Esophagus squamous epithelium (tissue), 5 donors: ENCODE measurements around the gene RNF157. TPM values are rescaled to one million over a fixed set of nuclear protein-coding genes. Genes with fewer than 3 reads are reported as not detected.
A peak's percentile ranks its signal among the peaks of the same experiment; 100 is the strongest.

Source experiments
- DNase-seq: peaks from one replicate; lab custom pipeline; 2025; lab: John Stamatoyannopoulos, UW
- H3K27ac ChIP-seq, 4 donors: fragments of 200-600 bp; sonication (generic); one replicate each; pipeline ENCODE4 v1.5.1; 2016 to 2019; ENCODE audit warnings: mild to moderate bottlenecking in 1 of 4
- H3K27me3 ChIP-seq, 4 donors: fragments of 200-600 bp; sonication (generic); 1 replicate in 3 of 4; 2 replicates in 1 of 4; pipeline versions ENCODE4 v1.5.1 to v1.6.0; 2017 to 2021; ENCODE audit warnings: antibody characterized with exemption in 1 of 4
- H3K36me3 ChIP-seq, 3 donors: fragments of 200-600 bp; sonication (generic); one replicate each; pipeline ENCODE4 v1.5.1; 2016 to 2019
- H3K4me1 ChIP-seq, 3 donors: fragments of 200-600 bp; sonication (generic); one replicate each; pipeline ENCODE4 v1.5.1; 2017 to 2019
- H3K4me3 ChIP-seq, 4 donors: fragments of 200-600 bp; sonication (generic); 1 replicate in 3 of 4; 2 replicates in 1 of 4; pipeline ENCODE4 v1.5.1; 2016 to 2019; ENCODE audit warnings: mild to moderate bottlenecking in 2 of 4, moderate library complexity in 1 of 4
- H3K9me3 ChIP-seq, 3 donors: fragments of 200-600 bp; sonication (generic); one replicate each; pipeline ENCODE4 v1.5.1; 2016 to 2019
- POLR2A ChIP-seq, 4 donors: fragments of 450-650 bp; IDR thresholded peaks; one replicate each; pipeline ENCODE4 v1.6.1; 2017; ENCODE audit warnings: antibody characterized with exemption in 4 of 4, mild to moderate bottlenecking in 4 of 4, moderate library complexity in 3 of 4
- WGBS, 2 donors: methylation state at CpG; one replicate each; pipeline ENCODE4 v1.1.5; 2018; 5-methylcytosine and 5-hydroxymethylcytosine counted together
- intact Hi-C: fragments of 100-400 bp; cut with DNase I; formaldehyde crosslinking; loops from one replicate; pipeline ENCODE4 v1.15.0; 2022
- total RNA-seq, 4 donors: library from RNA; depleted of rRNA; stranded (reverse); fragments of >200 nt; gene quantifications; one replicate each; pipeline ENCODE4 v1.1.0, GENCODE V29; 2016
- TF ChIP-seq, protein P1 (sequence below), 6 experiments: fragments of 450-650 bp in 4 of 6; fragments of 200-600 bp in 2 of 6; sonication (generic) in 2 of 6; IDR thresholded peaks; one replicate each; pipeline ENCODE4 v1.5.1; 2016 to 2019; ENCODE audit warnings: antibody characterized with exemption in 6 of 6, mild to moderate bottlenecking in 4 of 6, moderate library complexity in 4 of 6
- donor health status: DM: yes; HTN: yes; CAD: no.

The RNF157 gene
- total RNA-seq, 4 donors from 2014 or later, result 0.11 to 3.4 (median 0.26) TPM

DNA sequence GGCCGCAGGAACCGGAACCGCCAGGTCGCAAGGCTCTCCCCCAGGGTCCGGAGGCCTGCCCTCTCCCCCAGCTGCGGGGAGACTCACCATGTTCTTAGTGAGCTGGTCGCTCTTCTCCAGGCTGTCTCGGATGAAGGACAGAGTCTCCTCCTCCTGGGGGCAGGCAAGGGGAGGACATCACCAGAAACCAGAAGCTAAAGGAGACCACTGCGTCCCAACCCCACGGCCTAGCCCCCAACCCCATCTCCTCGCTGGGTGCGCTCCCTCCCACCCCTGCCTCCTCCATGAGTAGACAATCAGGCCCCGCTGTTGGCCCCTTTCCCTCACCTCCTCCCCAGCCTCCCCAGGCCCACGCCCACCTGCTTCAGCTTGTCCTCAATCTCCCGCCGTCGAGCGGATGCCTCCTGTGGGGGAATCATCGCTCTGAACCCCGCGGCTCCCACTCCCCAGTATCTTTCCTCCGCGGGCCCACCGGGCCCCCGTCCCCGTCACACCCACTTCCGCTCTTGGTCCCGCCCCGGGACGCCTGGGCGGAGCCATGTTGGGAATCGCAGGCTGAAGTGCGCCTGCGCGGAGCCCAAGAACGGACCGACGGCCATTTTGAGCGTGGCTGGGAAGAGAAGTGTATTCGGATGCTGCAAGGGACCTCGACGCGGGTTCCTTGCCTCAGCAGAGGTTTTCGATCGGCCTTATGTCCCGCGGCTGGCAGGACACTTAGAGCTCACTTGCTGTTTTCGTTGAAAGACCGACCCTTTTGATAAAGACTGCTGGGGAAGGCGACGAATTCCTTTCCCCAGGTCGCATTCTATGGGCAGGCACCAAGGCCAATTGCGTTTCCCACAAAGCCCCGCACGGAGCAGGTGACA lies 136.8 kb downstream of the RNF157 start, which contains the start of gene EXOC7:
Gene EXOC7 (minus strand): TSS at position 514 of the 866 bp plus-strand sequence. CDS start 95 bp downstream, at position 419.
- WGBS, 2 donors, result 0 to 11% methylated on average over 8 to 24 of the region's 55 CpGs
- Histone ChIP-seq H3K36me3 (peaks cover 10 to 34% (median 18%) of the 10 kb centered on the region in 3 donors), H3K27ac (peak within 1 kb of the TSS; percentile 88 to 93 (median 92)), H3K27me3 (no peaks in the 10 kb centered on the region), H3K4me3 (peak within 1 kb of the TSS; percentile 78 to 90 (median 86)), H3K9me3 (no peaks in the 10 kb centered on the region), H3K4me1 (peaks cover 12 to 46% (median 15%) of the 10 kb centered on the region in 3 donors)
- peak; percentile 47 for DNase-seq
- intact Hi-C loops, result no loop called here
- TF ChIP-seq POLR2A (IDR thresholded peaks at IDR 0.05), result peak in 2 of 4 donors; percentile 53
- TF ChIP-seq, protein P1, sequence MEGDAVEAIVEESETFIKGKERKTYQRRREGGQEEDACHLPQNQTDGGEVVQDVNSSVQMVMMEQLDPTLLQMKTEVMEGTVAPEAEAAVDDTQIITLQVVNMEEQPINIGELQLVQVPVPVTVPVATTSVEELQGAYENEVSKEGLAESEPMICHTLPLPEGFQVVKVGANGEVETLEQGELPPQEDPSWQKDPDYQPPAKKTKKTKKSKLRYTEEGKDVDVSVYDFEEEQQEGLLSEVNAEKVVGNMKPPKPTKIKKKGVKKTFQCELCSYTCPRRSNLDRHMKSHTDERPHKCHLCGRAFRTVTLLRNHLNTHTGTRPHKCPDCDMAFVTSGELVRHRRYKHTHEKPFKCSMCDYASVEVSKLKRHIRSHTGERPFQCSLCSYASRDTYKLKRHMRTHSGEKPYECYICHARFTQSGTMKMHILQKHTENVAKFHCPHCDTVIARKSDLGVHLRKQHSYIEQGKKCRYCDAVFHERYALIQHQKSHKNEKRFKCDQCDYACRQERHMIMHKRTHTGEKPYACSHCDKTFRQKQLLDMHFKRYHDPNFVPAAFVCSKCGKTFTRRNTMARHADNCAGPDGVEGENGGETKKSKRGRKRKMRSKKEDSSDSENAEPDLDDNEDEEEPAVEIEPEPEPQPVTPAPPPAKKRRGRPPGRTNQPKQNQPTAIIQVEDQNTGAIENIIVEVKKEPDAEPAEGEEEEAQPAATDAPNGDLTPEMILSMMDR (IDR thresholded peaks at IDR 0.05), result peak in 1 of 6 experiments; percentile 21

DNA sequence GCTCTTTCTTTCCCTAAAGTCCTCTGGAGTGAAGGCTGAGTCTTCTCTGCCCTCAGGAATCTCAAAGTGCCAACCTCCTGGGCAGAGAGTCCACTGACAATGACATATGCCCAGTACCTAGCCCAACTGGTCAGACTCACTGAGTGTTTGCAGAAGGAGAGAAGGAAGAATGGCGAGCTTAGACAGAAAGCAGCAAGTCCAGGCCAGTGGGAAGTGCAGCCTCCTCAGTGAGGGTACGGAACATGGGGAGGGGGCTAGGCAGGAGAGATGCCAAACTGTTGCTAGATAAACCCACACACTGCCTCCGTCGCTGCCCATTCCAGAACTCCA lies 137.4 kb downstream of the RNF157 start:
- no peaks in the 10 kb centered on the region for H3K27me3 ChIP-seq
- no peaks in the 10 kb centered on the region for H3K9me3 ChIP-seq
- 0 to 8% methylated on average over 4 of the region's 4 CpGs for WGBS, 2 donors
- peak overlapping the region; percentile 88 to 93 (median 92) for H3K27ac ChIP-seq
- DNase-seq, result no peak
- H3K4me1 ChIP-seq, result peaks cover 12 to 46% (median 15%) of the 10 kb centered on the region in 3 donors
- intact Hi-C loops, result no loop called here
- peak overlapping the region; percentile 78 to 90 (median 86) for H3K4me3 ChIP-seq
- TF ChIP-seq, protein P1 (IDR thresholded peaks at IDR 0.05), result no peak
- H3K36me3 ChIP-seq, result peaks cover 10 to 40% (median 23%) of the 10 kb centered on the region in 3 donors

DNA sequence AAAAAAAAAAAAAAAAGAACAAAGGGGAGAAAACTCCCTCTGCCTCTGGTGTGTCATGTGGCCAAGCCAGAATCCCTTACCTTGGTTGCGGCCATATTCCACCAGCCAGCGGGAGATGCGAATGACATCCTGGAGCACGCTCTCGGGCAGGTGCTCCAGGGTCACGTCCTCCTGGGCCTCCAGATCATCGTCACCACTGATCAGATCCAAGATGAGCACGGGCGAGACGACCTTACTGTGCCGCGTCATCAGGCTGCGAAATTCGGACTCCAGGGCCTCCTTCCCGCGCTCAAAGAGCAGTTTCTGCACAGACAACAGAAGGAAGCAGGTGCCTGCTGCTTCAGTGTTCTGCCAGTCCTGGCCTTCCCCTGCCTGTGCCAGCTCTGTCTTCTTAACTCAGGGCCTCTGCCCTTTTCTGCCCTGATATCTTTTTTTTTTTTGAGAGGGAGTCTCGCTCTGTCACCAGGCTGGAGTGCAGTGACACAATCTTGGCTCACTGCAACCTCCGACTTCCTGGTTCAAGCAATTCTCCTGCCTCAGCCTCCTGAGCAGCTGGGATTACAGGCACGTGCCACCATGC lies 142.5 kb downstream of the RNF157 start:
- no peak for DNase-seq
- 69 to 95% methylated on average over 6 to 18 of the region's 19 CpGs for WGBS, 2 donors
- Histone ChIP-seq H3K9me3 (no peaks in the 10 kb centered on the region), H3K4me1 (peaks cover 5 to 23% (median 8%) of the 10 kb centered on the region in 3 donors), H3K4me3 (no peak overlapping the region), H3K27ac (no peak overlapping the region), H3K36me3 (peaks cover 27 to 90% (median 54%) of the 10 kb centered on the region in 3 donors), H3K27me3 (no peaks in the 10 kb centered on the region)
- intact Hi-C loops, result no loop called here
- TF ChIP-seq, protein P1 (IDR thresholded peaks at IDR 0.05), result no peak
- no peak for TF ChIP-seq POLR2A (IDR thresholded peaks at IDR 0.05)

DNA sequence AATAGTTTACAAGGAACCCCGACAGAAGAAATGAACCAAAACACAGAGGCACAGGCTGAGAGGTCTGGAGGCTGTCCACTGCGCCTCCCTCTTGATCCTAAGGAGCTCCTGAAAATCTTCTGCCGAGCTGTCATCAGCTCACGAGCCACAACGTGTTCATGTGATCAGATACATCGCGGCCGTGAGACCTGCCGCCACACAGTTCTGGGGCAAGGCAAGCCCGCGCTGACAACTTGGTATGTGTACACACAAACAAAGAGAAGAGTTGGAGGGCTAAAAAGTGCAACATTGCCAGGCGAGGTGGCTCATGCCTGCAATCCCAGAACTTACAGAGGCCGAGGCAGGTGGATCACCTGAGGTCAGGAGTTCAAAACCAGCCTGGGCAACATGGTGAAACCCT lies 144.3 kb downstream of the RNF157 start:
- Histone ChIP-seq H3K4me3 (no peak overlapping the region), H3K9me3 (no peaks in the 10 kb centered on the region), H3K27ac (no peak overlapping the region), H3K27me3 (no peaks in the 10 kb centered on the region), H3K36me3 (peaks cover 25 to 99% (median 50%) of the 10 kb centered on the region in 3 donors), H3K4me1 (peaks cover 0 to 19% (median 0%) of the 10 kb centered on the region in 3 donors)
- WGBS, 2 donors, result 85 to 100% methylated on average over 2 to 12 of the region's 13 CpGs
- DNase-seq, result no peak
- TF ChIP-seq, protein P1 (IDR thresholded peaks at IDR 0.05), result no peak
- TF ChIP-seq POLR2A (IDR thresholded peaks at IDR 0.05), result no peak
- intact Hi-C loops, result no loop called here

DNA sequence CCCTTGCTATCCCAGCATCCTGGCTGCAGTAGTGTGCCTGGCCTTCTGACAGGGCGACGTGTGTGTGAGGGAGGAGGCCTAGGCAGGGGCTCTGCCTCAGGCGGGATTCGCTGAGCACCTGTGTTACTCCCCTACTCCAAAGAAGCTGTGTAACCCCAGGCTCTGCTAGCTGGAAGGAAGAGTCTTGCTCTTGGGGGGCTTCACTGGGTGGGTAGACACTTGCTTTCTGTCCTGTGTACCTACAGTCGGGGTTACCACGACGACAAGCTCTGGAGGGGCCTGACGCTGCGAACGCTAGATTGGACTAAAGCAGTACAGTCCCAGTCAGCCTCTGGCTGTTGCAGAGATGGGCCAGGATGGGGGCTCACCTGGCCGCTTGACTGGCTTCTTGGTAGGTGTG lies 146.2 kb downstream of the RNF157 start:
- H3K36me3 ChIP-seq, result peaks cover 33 to 99% (median 56%) of the 10 kb centered on the region in 3 donors

More for the DNA sequence above, 146.2 kb downstream of the RNF157 start:
- Histone ChIP-seq H3K4me1 (peaks cover 0 to 26% (median 0%) of the 10 kb centered on the region in 3 donors), H3K27ac (no peak overlapping the region), H3K27me3 (no peaks in the 10 kb centered on the region), H3K9me3 (no peaks in the 10 kb centered on the region), H3K4me3 (no peak overlapping the region)
- DNase-seq, result no peak
- no peak for TF ChIP-seq POLR2A (IDR thresholded peaks at IDR 0.05)
- TF ChIP-seq, protein P1 (IDR thresholded peaks at IDR 0.05), result no peak
- 81 to 100% methylated on average over 1 to 8 of the region's 11 CpGs for WGBS, 2 donors
- intact Hi-C loops, result no loop called here
